Gastrocnemius medialis (tissue), 4 donors: ENCODE measurements around the gene FAM76A.

Experiments
- CTCF ChIP-seq, 5 experiments: fragments of 450-650 bp in 3 of 5; fragments of 200-600 bp in 2 of 5; sonication (generic) in 2 of 5; IDR thresholded peaks in 4 of 5; conservative IDR thresholded peaks in 1 of 5; 1 replicate in 4 of 5; 2 replicates in 1 of 5; pipeline ENCODE4 v1.5.1; 2016 to 2019; ENCODE audit warnings: antibody characterized with exemption in 5 of 5, mild to moderate bottlenecking in 3 of 5, moderate library complexity in 3 of 5
- POLR2A ChIP-seq, 2 donors: fragments of 450-650 bp; IDR thresholded peaks; one replicate each; pipeline ENCODE4 v1.6.1; 2017; ENCODE audit warnings: antibody characterized with exemption in 2 of 2, mild to moderate bottlenecking in 2 of 2, moderate library complexity in 2 of 2

GRCh38 chr1:27719286-27720251 is 6.2 kb upstream of the FAM76A start:
- TF ChIP-seq CTCF (IDR thresholded peaks at IDR 0.05 in 4 of 5, conservative IDR thresholded peaks at IDR 0.05 in 1 of 5) (no peak), POLR2A (IDR thresholded peaks at IDR 0.05) (no peak)
